Natural killer cell (primary cell): ENCODE results near the gene EIF3K. TPM values are rescaled to one million over a fixed set of nuclear protein-coding genes. Genes with fewer than 3 reads are reported as not detected.

Experiments
- ATAC-seq, 3 donors: fragments of 150-1000 bp in 2 of 3; fragments of 200-7000 bp in 1 of 3; cut with Tn5 transposase; 1 replicate in 1 of 3; 2 replicates in 2 of 3; pipeline ENCODE4 v1.10.0; 2021; ENCODE audit warnings: mild to moderate bottlenecking in 2 of 3, moderate library complexity in 2 of 3
- DNase-seq, 2 donors: peaks; one replicate each; pipeline versions ENCODE4 v3.0.0 to v3.0.0-alpha.2; 2013 to 2021; ENCODE audit warnings: mixed read lengths in 1 of 2
- H3K27ac ChIP-seq: one replicate; pipeline ENCODE4 v1.5.1; 2013; ENCODE audit warnings: mild to moderate bottlenecking, low read length
- H3K27me3 ChIP-seq: one replicate; pipeline ENCODE4 v1.6.1; 2013; ENCODE audit warnings: low read length; ENCODE audit not compliant: control insufficient read depth, insufficient read depth
- H3K36me3 ChIP-seq: one replicate; pipeline ENCODE4 v1.6.1; 2013; ENCODE audit warnings: low read length; ENCODE audit not compliant: control insufficient read depth, insufficient read depth
- H3K4me1 ChIP-seq: one replicate; pipeline ENCODE4 v1.6.1; 2013; ENCODE audit warnings: low read length; ENCODE audit not compliant: control insufficient read depth, insufficient read depth
- H3K4me3 ChIP-seq: one replicate; pipeline ENCODE4 v1.5.1; 2013; ENCODE audit warnings: low read length
- H3K9me3 ChIP-seq: one replicate; pipeline ENCODE4 v1.6.1; 2013; ENCODE audit warnings: low read length; ENCODE audit not compliant: control insufficient read depth, insufficient read depth
- H3K27ac Mint-ChIP-seq, 2 donors: one replicate each; pipeline ENCODE4 v1.8.0; 2022; ENCODE audit warnings: mild to moderate bottlenecking in 2 of 2, mixed read lengths in 2 of 2, moderate library complexity in 1 of 2
- H3K27me3 Mint-ChIP-seq, 2 donors: one replicate each; pipeline ENCODE4 v1.8.0; 2022; ENCODE audit warnings: low read depth in 2 of 2, mixed read lengths in 2 of 2
- H3K36me3 Mint-ChIP-seq: one replicate; pipeline ENCODE4 v1.8.0; 2022; ENCODE audit warnings: mixed read lengths
- H3K4me1 Mint-ChIP-seq, 2 donors: one replicate each; pipeline ENCODE4 v1.8.0; 2022; ENCODE audit warnings: mixed read lengths in 2 of 2
- H3K4me3 Mint-ChIP-seq: one replicate; pipeline ENCODE4 v1.8.0; 2022; ENCODE audit warnings: mild to moderate bottlenecking, moderate library complexity, mixed read lengths
- H3K9me3 Mint-ChIP-seq, 2 donors: one replicate each; pipeline ENCODE4 v1.8.0; 2022; ENCODE audit warnings: mixed read lengths in 2 of 2
- CTCF ChIP-seq: fragments of 200-600 bp; IDR thresholded peaks from one replicate; pipeline ENCODE4 v1.8.0; 2022; ENCODE audit warnings: antibody characterized with exemption
- WGBS: methylation state at CpG from one replicate; pipeline ENCODE4 v1.1.7; 2013; ENCODE audit warnings: missing lambda C conversion rate; ENCODE audit not compliant: insufficient coverage; 5-methylcytosine and 5-hydroxymethylcytosine counted together
- intact Hi-C: fragments of 100-400 bp; cut with micrococcal nuclease; formaldehyde crosslinking; loops from one replicate; pipeline ENCODE4 v1.14.2; 2022
- total RNA-seq, 4 donors: library from RNA; stranded (reverse); fragments of 120-200 nt in 1 of 4; gene quantifications; one replicate each; pipeline versions ENCODE4 v1.2.3 to v1.2.4, GENCODE V29; 2013 to 2022

The EIF3K gene
- total RNA-seq, 3 donors from 2014 or later (not counting 1 experiment from before 2014, with no cell fraction given) = 232 to 262 (median 238) TPM

DNA sequence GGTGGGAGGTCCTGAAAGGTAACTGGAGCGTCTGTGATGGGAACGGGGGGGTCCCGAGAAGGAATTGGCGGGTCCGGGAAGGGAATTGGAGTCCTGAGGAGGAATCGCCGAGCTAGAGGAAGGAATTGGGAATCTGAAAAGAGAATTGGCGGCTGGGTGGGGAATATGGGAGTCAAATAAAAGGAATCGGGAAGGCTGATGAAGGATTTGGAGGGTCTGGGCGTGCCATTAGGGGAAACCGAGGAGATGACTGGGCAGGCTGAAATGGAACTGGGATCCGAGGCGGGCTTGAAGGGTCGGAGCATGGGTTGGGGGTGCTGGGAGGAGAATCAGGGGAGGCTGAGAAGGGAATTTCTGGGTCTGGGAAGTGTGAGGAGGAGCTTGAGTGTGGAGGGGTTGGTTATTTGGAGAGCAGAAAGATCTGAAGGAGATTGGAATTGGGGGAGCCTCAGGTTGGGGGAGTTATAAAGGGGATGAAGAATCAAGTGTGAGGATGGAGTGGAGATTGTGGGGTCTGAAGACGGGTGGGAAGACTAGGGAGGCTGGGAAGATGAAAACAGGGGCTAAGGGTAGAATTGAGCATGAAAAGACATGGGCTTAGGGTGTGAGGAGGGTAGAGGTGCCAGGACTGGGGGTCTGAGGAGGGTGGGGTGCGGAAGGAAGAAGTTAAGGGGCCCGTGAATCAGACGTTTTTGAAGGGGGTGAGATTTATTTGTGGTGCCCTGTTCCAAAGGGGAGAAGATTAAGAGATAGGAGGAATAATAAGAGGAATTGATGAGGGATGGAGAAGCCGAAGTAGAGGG lies 29.2 kb downstream of the EIF3K start:
- Histone ChIP-seq H3K9me3 (no peaks in the 10 kb centered on the region), H3K36me3 (no peaks in the 10 kb centered on the region), H3K4me3 (peak overlapping the region; percentile 99), H3K4me1 (peaks cover 55% of the 10 kb centered on the region), H3K27ac (peak overlapping the region; percentile 67), H3K27me3 (no peaks in the 10 kb centered on the region)
- ATAC-seq (no peak), DNase-seq (no peak)
- intact Hi-C loops = loop anchor here (5.0 kb wide), 1 partner anchor 34 kb away; no protein-coding TSS in a partner anchor
- WGBS = under 1% methylated on average over 19 of the region's 19 CpGs
- Mint-ChIP-seq H3K4me3 (peak overlapping the region; percentile 99), H3K4me1 (peaks cover 49 to 52% of the 10 kb centered on the region in 2 donors), H3K36me3 (no peaks in the 10 kb centered on the region), H3K9me3 (no peaks in the 10 kb centered on the region), H3K27ac (peak overlapping the region; percentile 85 to 92), H3K27me3 (no peaks in the 10 kb centered on the region)
- no peak for TF ChIP-seq CTCF

- Mint-ChIP-seq H3K27ac (peak overlapping the region; percentile 85 to 92), H3K4me1 (peaks cover 56 to 58% of the 10 kb centered on the region in 2 donors), H3K36me3 (no peaks in the 10 kb centered on the region), H3K27me3 (no peaks in the 10 kb centered on the region), H3K9me3 (no peaks in the 10 kb centered on the region), H3K4me3 (peak overlapping the region; percentile 99)
- no peak for ATAC-seq
- Histone ChIP-seq H3K27ac (peak overlapping the region; percentile 23), H3K27me3 (no peaks in the 10 kb centered on the region), H3K4me3 (peak overlapping the region; percentile 99), H3K4me1 (peaks cover 55% of the 10 kb centered on the region), H3K36me3 (no peaks in the 10 kb centered on the region), H3K9me3 (no peaks in the 10 kb centered on the region)
- DNase-seq = no peak
- intact Hi-C loops = loop anchor here (5.0 kb wide), 1 partner anchor 33 kb away; no protein-coding TSS in a partner anchor
- no peak for TF ChIP-seq CTCF
- WGBS = 1% methylated on average over 13 of the region's 13 CpGs
Observed at GRCh38 chr19:38648769-38649304, 29.8 kb downstream of the EIF3K start.

- H3K36me3 Mint-ChIP-seq = no peaks in the 10 kb centered on the region
- peak overlapping the region; percentile 85 to 92 for H3K27ac Mint-ChIP-seq
- ATAC-seq (no peak), DNase-seq (no peak)
- no peaks in the 10 kb centered on the region for H3K9me3 Mint-ChIP-seq
- Histone ChIP-seq H3K27ac (peak overlapping the region; percentile 63), H3K4me1 (peaks cover 60% of the 10 kb centered on the region), H3K9me3 (no peaks in the 10 kb centered on the region), H3K36me3 (no peaks in the 10 kb centered on the region), H3K4me3 (peak overlapping the region; percentile 99), H3K27me3 (no peaks in the 10 kb centered on the region)
- H3K27me3 Mint-ChIP-seq = no peaks in the 10 kb centered on the region
- H3K4me1 Mint-ChIP-seq = peaks cover 60 to 65% of the 10 kb centered on the region in 2 donors
- H3K4me3 Mint-ChIP-seq = peak overlapping the region; percentile 99
- intact Hi-C loops = loop anchor here (2.0 to 5.0 kb wide), 2 partner anchors 15 to 33 kb away; no protein-coding TSS in a partner anchor
- 27% methylated on average over 15 of the region's 15 CpGs for WGBS
- TF ChIP-seq CTCF = no peak
Observed at GRCh38 chr19:38649305-38650171, 30.6 kb downstream of the EIF3K start.
